GM21447 (cell line): ENCODE measurements around the gene NTN4.
"Not testable (repeated sequence)": the region's sequence is repeated elsewhere in the genome, so short reads cannot be mapped to it uniquely, and the experiment has no call there.

Source experiments
- ATAC-seq: cut with Tn5 transposase; IDR thresholded peaks from one replicate; pipeline ENCODE4 v1.9.1; 2021; ENCODE audit not compliant: unreplicated experiment

NTN4 gene

DNA sequence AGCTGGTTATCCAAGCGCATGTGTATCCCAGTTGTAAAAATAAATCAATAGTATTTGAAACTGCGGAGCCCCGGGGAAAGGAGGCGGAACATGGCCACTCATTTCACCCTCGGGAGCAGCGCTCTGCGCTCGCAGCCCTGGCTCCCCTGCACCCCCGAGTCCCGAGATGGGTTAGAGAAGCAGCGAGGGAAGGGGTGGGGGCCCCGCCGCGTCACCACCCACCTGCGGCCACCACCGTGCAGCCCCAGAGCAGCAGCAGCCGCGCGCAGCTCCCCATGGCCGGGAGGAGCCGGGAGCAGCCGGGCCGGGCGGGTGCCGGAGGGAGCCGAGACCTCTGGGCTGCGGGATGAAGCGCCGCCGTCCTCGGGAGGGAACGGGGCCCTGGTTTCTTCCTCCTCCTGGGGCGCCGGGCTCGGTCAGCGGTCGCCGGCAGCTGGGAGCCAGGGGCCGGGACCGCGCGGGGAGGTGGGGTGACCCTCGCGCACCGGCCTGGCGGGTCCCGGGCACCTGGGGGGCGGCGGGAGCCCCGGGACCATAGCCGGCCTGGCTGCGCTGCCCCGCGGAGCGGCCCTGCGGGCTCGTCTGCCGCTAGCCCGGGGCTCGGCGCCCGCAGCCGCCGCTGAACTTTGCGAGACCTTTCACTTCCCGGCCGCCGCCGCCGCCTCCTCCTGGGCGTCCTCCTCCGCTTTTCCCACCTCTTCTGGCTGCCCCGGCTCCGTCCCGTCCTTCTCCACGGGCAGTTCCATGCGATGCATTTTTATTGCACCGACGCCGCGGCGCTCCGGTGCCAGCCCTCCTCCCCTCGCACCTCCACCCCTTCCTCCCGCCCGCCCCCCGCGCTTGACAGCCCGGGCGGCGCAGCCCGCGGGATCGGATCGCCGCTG is at the start of gene NTN4:
Gene NTN4 (minus strand): TSS at position 732 of the 884 bp plus-strand sequence. CDS start 455 bp downstream, at position 277.
- ATAC-seq = no peak

DNA sequence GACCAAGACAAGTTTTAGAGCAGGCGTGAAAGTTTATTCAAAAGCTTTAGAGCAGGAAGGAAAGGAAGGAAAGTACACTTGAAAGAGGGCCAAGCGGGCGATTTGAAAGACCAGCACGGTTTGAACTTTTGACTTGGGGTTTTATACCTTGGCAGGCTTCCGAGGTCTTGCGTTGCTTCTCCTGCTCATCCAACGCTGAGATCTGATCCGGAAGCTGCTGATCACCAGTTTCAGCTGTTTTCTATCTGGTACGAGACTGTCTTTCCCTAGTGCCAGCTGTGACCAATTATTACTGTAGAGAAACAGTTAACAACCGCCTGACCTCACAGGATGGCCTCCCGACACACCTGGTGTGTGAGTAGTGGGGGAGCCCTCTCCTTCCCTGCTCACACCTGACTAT is 47.6 kb upstream of the NTN4 start:
- no peak for ATAC-seq

DNA sequence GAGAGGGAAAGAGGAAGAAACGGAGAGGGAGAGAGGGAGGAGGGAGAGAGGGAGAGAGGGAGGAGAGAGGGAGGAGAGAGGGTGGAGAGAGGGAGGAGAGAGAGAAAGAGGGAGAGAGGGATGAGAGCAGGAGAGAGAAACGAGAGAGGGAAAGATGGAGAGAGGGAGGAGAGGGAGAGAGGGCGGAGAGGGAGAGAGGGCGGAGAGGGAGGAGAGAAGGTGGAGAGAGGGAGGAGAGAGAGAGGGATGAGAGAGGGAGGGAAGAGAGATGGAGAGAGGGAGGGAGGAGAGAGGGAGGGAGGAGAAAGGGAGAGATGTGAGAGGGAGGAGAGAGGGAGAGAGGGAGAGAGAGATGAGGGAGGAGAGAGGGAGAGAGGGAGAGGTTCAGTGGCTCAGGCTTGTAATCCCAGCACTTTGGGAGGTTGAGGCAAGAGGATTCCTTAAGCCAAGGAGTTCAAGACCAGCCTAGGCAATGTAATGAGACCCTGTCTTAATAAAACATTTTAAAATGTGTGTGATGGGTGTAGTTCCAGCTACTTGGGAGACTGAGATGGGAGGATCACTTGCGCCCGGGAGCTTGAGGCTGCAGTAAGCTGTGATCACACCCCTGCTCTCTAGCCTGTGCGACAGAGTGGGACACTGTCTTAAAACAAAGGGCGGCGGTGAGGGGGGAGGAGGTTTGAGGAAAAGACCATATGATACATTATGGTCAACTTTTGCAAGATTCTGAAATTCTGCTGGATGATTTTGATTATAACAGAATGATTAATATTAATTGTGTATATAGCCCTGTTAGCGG is 46.9 kb upstream of the NTN4 start:
- ATAC-seq = no peak

DNA sequence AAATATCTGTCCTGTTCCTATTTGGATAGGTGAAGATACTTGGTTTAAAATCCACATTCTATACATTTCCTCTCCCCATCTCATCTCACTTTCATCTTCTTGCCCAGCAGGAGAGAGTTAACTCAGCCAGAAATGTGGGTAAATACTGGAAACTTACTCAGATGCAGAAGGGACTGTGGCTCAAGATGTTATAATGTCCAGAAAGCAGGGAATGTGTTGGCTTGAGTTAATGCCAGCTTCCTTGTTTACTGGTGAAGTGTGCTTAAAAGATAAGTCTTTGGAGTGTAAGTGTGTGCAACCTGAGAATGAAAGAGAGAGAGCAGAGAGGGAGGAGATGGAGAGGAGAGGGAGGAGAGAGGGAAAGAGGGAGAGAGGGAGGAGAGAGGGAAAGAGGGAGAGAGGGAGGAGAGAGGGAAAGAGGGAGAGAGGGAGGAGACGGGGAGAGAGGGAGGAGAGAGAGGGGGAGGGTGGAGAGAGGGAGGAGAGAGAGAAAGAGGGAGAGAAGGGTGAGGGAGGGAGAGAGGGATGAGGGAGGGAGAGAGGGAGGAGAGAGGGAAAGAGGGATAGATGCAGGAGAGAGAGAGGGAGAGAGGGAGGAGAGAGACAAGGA is 46.2 kb upstream of the NTN4 start:
- no peak for ATAC-seq

DNA sequence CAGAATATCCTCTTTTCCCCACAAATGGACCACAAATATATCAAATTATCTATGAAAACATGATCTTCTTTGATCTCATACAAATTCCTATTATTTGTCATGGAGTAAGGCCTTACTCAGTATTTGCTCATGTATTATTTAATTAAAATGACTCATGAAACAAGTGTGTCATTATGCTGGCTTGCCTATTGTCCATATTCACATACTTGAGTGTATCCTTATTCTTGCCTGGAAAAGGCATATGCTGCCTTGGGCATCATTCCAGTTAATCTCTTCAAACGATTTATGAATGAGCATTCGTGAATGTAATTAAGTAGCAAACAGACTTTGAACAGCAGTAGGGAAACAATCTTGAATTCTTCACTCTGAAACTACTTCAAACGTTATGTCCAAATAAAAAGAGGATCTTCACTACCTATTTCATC is 45.6 kb upstream of the NTN4 start:
- no peak for ATAC-seq

DNA sequence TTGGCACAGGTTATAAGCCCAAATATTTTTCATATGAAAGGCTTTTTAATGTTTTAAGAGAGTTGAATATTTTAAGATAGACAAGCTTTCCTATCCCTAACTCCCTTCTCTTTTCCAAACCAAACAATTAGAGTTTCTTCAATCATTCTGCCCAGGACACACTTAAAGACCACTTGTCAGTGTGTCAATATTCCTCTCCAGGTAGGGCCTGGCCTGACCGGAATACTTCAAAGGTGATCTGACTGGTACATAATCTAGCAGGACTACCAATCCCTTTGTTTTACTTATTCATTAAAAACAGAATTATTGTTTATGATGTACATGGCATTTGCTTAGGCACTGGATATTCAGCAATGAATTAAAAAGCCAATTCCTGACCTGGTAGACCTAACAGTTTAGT is 44.0 kb upstream of the NTN4 start:
- ATAC-seq = no peak

DNA sequence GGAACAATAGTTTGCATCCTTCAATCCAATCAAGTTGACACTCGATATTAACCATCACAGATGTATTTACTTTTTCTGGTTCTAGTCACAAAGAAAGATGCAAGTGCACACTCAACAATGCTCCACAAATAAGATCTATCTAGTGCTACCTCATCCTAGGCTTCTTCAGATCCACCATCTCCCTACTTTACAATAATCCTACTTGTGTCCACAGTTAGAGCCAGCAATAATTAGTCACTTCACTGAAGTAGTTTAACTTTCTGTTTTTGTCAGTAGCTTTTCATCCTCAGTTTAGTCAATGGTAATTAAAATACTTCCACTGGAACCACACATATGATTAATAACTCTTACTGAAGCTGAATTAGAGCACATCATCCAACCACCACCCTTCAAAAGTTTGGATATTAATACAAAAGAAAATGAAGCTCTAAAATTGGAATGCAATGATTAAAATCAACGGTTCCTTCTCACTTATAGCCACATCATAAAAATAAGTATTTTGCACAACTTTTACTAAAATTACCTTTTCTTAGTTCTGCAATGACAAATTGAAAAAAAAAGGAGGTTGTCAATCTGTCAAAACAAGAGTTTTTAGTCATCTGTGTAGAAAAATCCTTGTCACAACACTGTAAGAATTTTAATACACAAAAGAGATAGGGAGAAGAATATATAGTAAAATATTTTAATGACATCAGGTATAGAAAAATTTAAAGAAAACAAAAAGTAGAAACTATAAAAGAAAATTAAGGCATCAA is 39.9 kb upstream of the NTN4 start:
- ATAC-seq = no peak

DNA sequence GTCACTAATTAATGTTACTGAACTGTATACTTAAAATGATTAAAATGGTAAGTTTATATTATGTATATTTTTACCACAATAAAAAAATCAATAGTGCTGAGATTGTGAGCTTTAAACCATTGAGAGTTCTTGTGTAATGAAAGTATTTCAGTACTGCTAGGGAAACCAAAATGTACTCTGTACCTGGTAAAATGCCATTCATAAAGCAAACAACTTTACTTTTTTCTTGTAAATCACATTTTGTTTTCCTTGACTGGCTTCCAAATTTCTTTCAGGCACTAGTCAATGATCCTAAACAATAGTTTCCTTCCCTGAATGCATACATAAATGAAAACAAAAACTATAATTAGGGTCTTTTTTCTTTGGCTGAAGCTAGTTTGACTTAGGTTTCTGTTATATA is 38.8 kb upstream of the NTN4 start:
- ATAC-seq = no peak

DNA sequence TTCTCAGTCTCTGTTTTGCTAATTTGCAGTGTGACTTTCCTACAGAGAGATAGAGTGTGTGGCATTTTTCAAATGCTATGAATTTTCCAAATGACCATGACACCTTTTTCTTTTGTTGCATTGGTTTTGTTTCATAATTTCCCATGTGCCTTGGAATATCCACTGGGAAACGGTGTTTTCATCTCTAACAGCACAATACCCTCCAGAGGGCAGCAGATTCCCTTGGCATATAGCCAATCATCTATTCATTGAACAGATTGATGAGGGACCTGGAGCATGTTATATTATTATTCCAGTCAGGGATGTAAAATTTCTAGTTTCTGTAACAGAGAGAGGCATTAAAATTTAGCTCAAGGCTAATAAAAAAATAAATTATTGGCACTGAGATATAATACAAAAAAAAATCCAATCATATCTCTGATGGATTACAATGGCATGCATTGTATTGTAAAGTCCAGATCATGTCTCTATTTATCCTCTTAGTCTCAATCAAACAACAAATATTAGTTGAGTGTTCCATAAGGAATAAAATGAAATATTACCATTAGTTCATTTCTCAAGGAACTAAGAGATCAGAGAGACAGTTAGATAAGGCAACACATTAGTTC is 29.6 kb upstream of the NTN4 start:
- no peak for ATAC-seq

DNA sequence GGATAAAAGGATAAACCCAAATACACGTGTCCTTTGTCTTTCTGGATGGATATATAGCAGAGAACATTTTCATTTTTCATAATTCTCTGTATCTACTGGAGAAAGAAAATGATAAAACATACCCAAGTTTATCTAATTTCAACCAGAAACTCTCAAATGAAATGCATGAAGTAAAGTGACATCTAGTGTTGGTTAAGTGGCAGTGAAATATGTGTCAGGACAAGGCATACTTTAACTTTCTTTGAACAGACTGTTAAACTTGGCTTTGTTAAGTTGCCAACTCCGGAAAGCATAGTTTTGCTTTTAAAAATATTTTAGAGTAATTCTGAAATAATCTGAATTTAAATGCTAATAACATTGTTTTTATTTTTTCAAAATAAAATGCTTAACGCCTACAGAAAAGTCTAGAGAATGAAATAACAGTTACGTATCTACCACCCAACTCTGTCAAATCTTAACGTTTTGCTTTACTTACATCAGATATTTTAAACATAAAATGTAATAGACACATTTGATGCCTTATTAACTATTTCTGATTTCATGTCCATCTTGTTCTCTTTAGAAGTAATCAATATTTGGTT is 25.2 kb upstream of the NTN4 start:
- no peak for ATAC-seq

DNA sequence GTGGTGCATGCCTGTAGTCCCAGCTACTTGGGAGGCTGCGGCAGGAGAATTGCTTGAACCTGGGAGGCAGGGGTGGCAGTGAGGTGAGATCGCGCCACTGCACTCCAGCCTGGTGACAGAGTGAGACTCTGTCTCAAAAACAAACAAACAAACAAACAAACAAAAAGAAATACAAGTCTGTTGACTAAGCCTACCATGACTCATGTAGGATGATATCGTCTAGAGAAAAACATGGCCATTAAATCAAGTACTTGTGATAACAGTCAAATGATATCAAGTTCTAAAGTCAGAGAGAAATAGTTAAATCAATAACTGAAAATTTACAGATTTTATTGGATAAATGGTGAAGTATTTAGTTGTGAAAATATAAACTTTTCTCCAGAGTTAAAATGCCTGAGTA is 21.6 kb upstream of the NTN4 start:
- ATAC-seq = not testable (repeated sequence)

DNA sequence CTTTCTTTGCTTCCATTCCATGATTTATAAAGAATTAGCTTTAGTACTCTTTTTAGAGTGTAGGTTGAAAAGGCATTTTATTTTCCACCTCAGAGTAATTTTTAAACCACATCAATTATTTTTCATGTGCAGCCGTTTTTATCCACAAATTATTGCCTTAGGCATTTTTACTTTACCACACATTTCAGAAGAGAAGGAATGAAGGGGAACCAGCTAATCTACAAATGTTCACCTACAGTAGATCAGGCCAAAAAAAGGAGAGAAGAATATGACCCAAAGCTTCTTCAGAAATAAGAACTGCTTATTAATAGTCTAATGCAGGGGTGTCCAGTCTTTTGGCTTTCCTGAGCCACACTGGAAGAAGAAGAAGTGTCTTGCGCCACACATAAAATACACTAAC is 19.8 kb upstream of the NTN4 start:
- no peak for ATAC-seq

DNA sequence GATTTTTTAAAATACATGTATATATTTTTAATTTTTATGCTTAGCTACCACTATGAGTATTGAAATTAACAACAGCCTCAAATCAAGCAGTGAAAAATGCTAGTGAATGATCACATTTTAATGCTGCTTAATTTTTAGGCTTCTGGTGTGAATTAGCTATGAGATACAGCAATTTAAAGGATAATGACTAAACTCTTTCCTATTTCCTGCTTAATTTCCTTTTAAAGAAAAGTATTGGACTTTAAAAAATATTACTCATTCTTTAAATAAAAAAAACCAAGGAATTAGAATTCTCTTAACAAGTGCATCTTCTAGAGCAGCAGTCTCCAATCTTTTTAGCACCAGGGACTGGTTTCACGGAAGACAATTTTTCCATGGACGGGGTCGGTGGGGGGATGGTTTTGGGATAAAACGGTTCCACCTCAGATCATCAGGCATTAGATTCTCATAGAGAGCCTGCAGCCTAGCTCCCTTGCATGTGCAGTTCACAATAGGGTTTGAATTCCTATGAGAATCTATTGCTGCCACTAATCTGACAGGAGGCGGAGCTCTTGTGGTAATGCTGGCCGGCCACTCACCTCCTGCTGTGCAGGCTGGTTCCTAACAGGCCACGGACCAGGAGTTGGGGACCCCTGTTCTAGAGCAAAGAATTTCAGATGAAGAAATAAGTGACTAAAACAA is 18.6 kb upstream of the NTN4 start:
- ATAC-seq = no peak

DNA sequence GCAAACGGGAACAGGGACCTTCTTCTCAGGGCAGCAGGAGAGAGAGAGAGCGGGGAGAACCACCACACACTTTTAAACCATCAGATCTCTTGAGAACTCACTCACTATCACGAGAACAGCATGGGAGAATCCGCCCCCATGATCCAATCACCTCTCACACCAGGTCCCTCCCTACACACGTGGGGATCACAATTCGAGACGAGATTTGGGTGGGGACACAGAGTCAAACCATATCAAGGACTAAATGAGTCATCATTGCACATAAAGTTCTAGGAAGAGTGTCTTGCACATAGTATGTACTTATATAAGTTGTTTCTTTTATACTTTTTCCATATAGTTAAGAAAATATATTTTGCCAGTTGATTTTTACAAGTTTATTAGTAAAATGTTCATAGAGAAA is 17.6 kb upstream of the NTN4 start:
- no peak for ATAC-seq

DNA sequence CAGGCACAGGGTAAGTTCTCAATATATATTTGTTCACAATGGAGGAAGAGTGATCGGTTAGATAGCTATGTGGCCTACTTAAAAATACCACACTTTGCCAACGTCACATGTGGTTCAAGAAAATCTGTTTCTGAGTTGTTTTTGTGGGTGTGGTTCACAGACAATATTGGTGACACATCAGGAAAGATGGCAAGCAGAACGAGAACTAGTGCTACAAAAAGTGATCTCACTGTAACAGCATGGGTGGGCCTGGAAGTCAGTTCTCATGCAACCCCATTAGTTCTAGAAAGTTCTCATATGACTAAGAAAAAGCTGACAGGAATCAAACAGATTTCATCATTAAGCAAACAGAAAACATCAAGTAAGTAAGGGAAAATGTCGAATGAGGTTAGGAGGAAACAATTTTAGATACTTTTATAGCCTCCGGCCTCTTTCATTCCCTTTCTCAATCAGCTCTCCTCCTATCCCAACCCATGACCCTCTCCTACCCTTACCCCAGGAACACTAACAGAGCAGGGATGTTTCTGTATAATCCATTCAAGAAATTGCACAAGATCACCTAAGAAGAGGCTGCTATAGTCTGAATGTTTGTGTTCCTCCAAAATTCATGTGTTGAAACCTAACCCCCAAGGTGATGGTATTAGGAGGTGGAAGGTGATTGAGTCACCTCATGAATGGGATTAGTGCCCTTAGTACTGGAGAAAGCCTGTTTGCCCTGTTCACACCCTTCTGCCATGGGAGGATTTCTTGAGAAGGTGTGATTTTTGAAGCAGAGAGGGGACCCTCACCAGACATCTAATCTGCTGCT is 15.5 kb upstream of the NTN4 start:
- ATAC-seq = no peak

DNA sequence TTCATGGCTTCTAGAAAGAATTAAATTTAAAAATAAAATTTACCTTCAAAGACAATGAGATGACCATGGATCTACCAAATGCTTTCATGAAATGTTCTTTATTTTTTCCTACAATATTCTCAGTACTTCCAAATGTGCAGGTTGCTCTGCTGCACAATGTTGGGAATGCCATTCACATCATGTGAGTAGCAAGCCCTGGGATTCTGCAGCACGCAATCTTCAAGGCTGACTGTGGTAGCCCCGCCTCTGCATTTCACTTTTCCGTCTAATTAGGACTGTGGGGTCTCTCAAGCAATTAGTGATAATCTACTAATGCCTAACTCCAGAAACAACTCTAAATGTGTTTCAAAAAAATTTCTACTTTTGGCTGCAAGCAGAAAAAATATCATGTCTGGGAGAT is 13.7 kb upstream of the NTN4 start:
- no peak for ATAC-seq

DNA sequence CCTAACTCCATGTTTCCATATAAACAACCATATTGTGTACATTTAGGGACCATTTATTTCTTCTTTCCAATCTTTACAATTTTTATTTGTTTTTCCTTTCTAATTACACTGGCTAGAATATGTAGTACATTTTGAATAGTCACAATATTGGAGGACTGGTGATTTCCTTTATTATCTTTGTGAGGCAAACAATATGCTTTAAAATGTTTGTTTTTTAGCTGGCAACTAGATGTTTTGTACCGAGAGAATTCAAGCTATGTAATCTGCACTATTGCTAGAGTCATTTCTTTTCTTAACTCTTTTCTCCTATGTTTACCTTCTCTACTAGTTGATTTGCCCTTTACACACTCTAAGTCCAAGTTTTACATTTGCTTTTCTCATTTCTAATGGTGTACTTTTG is 13.3 kb upstream of the NTN4 start:
- no peak for ATAC-seq

DNA sequence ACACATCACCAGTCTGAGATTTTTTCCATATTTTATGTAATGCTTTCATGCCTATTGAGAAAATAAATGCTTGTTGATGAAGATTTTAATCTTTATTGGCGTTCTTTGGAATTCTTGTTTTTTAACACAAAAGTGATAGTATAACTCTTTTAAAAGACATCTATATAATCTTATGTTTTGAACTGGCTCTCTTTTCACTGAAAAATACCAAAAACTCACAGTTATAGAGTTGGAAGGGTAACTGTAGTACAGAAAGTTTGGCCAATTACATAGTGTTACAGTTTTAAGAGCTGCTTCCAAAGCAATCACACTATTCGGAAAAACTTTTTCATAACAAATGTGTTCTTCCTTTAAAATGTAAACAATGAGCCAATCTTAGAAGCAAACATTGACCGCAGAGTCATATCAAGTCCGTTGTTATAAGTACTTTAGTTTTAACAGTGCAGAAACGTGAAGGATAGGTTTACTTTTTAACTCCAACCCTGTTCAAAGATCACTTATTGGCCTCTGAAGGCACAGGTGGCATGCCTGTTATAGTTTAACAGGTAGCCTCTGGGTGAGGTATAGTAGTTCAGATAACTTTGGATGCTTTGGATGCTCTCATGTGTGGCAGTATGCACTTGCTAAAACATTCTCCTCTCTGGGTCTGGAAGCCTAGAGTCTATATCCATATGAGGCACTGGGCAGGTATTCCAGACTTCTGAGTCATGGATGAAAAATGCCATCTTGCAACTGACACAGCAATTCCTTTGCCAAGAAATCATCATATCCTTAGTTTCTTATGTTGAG is 12.1 kb upstream of the NTN4 start:
- no peak for ATAC-seq
